ENCODE measurements around the gene XXYLT1.

DNA sequence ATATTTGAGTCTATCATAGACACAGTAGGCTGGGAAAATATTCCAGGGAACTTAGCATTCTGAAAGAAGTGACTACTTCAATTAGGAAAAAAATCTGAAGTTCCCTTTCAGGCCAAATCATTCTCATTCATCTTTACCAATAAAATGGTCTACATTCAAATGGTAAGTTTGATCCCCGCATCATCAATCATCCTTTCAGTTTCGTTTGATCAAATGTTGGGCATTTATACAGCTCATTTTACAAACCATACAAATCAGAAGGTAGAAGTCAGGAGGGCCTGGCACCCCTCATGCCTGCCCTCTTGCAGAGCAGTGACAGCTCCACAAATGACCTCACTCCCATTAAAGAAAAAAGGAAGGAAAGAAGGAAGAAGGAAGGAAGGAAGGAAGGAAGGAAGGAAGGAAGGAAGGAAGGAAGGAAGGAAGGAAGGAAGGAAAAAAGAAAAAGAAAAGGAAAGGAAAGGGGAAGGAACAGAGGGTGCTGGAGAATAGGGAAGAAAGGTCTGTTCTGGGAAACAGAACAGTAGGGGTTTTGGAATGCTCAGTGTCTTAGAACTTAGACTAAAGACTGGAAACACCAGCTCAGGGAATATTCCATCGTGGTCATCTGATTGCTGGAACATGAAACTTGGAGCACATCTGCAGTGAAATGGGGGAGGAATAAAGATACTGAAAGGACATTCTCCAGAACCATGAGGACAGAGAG, 86.1 kb downstream of the XXYLT1 start:
- TF ChIP-seq, protein P1, sequence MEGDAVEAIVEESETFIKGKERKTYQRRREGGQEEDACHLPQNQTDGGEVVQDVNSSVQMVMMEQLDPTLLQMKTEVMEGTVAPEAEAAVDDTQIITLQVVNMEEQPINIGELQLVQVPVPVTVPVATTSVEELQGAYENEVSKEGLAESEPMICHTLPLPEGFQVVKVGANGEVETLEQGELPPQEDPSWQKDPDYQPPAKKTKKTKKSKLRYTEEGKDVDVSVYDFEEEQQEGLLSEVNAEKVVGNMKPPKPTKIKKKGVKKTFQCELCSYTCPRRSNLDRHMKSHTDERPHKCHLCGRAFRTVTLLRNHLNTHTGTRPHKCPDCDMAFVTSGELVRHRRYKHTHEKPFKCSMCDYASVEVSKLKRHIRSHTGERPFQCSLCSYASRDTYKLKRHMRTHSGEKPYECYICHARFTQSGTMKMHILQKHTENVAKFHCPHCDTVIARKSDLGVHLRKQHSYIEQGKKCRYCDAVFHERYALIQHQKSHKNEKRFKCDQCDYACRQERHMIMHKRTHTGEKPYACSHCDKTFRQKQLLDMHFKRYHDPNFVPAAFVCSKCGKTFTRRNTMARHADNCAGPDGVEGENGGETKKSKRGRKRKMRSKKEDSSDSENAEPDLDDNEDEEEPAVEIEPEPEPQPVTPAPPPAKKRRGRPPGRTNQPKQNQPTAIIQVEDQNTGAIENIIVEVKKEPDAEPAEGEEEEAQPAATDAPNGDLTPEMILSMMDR (IDR thresholded peaks at IDR 0.05) = no peak
- TF ChIP-seq POLR2A (IDR thresholded peaks at IDR 0.05) = no peak
